HG03196 (cell line): ENCODE measurements around the gene NTM.
"Not testable (repeated sequence)": the region's sequence is repeated elsewhere in the genome, so short reads cannot be mapped to it uniquely, and the experiment has no call there.

Source experiments
- ATAC-seq: cut with Tn5 transposase; IDR thresholded peaks from one replicate; pipeline ENCODE4 v1.9.1; 2021; ENCODE audit not compliant: unreplicated experiment

The NTM gene

DNA sequence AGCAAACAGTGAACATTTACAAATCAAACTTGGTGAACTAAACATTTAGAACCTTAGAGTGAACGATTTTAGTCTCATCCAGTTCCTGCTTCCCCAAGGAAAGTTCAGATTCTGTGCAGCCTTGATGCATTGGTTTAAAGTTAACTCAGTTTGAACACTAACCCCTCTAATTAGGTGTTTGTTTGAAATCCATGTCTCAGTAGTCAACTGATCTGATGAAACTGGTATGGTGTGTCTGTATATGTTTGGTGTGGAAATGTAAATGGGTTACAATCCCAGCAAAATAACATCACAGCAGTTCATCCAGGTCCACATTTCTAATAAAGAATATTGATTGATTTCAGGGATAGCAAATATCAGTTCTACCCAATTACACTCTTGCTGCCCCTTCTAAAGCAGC lies 532.0 kb downstream of the NTM start:
- ATAC-seq, result no peak

GRCh38 chr11:131903074-131903473 lies 532.7 kb downstream of the NTM start:
- no peak for ATAC-seq

DNA sequence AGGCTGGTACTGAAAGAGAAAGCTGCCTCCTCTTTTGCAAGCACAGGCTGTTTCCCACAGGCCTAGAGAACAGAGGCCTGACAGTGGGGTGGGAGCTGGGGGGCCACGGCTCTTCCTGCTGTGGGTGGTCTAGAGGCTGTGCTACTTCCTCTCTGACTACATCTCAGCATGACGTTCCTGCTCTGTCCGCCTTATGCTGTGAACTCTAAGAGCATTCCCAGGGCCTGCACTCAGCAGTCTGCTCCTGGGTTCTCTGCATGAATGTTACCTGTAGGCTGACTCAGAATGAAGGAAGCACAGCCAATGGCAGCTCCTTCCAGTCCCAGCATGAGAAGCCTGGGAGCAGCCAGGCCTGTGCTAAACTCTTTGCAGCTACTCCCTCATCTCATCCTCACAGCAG lies 534.3 kb downstream of the NTM start:
- ATAC-seq, result no peak

DNA sequence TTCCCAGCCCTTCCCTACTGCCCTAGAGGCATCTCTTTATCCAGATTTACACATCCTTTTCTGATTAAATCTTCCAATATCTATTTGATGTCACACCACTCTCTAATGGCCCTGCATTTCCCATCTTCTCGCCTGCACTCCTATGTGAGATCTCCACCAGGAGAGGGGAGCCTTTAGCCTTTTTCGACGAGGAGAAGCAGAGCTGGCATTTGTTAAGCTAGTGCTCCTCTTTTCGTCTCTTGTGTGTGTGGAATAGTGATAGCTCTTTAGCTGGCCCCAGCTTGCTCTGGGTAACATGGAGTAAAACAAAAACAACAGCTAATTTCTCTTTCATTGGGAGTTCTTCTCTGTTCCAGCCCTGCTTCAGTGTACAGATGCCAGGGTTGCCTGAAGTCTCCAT lies 536.5 kb downstream of the NTM start:
- ATAC-seq, result no peak

- ATAC-seq, result no peak
Observed at GRCh38 chr11:131907371-131907770, 537.0 kb downstream of the NTM start.

DNA sequence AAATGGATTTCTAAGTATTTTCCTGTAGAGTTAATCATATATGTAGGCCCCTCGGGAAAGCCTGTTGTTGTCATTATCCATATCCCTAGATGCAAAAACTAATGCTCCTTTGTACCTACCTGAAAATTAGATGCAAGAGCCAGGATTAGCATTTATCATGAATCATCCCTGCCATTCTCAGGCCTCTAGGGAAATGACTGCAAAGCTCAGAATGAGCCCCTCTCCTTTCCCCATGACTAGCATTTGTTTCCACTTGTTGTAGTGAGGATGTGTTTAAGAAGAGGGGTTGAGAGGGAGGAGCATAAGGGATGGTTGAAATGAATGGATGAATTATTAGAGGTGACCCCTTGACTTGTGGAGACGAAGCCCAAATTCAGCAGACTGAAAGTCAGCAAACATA lies 537.9 kb downstream of the NTM start:
- no peak for ATAC-seq

- no peak for ATAC-seq
Observed at GRCh38 chr11:131909426-131910177, 539.2 kb downstream of the NTM start.

GRCh38 chr11:131910178-131910522 lies 539.7 kb downstream of the NTM start:
- no peak for ATAC-seq

- ATAC-seq, result no peak
Observed at GRCh38 chr11:131910523-131911387, 540.3 kb downstream of the NTM start.

- not testable (repeated sequence) for ATAC-seq
Observed at GRCh38 chr11:131911388-131912032, 541.1 kb downstream of the NTM start.

- ATAC-seq, result no peak
Observed at GRCh38 chr11:131912134-131912533, 541.7 kb downstream of the NTM start.

DNA sequence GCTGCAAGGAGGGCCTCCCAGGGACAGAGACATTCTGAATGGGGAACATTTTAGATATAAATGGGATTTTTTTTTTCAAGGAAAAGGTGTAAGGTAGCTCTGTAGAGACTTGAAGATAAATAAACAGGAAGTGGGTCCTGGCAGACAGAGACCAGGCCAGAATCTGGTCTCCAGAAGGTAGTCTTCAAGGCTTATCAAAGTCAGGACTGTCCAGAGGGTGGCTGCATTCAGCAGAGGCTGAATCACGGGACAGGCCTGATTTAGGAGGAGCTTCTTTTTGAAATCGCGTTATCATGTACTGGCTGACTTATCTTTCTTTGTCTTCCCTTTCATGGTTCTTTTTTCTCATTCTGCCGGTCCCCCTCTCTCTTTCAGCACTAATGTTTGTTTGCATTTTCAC lies 542.9 kb downstream of the NTM start:
- ATAC-seq, result no peak

DNA sequence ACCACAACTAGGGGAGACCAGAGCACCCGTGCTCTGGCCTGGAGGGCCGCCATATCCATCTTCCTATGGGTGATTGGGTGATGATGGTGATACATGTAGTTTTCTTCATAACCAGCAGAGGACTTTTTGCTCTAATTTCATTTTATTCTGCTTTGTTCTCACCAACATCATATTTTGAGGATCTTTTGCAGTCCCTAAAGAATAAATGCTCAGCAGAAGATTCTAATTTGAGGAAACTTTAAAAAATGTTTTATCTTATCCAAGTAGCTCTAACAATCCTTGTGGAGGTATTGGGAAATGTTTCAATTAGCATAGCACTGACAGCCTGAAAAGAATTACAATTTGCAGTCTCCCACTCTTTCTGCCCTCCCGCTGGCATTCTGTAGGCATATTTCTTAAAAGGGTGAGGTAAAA lies 544.0 kb downstream of the NTM start:
- no peak for ATAC-seq

DNA sequence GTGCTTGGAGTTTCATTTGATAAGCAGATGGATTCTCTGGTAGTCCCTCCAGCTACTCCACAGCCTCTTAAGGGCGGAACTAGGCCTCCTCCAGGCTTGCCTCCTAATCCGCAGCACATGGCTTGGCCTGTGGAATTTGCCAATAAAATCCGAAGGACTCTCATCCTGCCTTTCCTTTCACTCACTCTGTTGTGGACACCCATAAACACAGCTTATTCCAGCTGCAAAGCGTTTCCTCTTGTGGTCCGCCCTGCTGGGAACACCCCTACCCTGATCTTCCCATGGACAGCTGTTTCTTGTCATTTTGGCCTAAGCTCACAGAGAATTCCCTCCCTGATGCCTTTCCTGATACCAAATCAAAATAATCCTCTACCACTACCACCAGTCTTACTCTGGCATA lies 546.2 kb downstream of the NTM start:
- no peak for ATAC-seq

DNA sequence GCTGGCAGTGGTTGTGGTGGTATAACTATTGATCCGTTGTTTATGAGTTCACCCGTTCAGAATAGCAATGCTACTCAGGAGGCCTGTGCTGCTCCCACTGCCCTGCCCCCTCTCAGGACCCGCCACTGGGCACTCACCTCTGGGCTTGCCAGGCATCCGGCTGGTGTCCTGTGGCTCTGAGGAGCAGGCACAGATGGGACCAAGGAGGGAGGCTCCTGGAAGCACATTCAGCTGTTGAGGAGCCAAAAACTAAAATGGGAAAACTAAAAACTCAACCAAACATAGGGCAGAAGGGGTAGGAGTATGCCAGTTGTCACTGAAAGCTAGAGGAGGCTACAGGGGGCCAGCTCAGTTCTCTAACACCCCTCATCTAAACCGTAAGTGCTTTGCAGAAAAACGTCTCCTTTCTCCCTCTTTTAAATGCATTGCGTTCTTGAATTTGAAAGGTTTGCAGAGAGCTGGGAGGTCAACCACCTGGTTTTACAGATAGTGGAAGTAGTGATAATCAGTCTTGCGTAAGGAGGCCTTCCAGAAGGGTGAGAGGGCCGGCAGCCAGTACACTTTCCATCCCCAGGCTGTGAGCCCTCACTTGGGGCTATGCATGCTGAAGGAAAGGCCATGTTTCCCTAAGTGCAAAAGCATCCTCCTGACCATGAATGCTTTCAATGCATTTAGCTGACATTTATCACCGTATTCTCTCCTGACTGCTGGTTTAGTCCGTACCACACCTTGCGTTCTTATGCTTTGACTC lies 547.4 kb downstream of the NTM start:
- ATAC-seq, result no peak

DNA sequence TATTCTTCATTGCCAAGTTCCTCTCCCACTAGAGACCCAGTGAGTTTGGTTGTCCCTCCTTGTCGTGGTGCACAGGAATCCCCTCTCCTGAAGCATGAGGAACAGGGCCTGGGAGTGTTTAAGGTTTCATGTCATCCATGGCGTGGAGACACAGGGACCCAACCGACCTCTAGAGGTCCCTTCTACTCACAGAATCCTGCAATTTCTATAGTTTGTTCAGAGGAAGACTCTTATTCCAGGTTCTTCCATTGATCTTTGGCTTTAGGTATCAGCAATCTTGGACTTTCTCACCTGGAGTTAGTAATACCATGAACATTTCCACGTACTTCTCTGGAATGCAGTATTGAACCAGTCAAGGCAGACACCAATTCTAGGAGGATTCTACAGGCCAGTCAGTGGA lies 548.2 kb downstream of the NTM start:
- no peak for ATAC-seq

DNA sequence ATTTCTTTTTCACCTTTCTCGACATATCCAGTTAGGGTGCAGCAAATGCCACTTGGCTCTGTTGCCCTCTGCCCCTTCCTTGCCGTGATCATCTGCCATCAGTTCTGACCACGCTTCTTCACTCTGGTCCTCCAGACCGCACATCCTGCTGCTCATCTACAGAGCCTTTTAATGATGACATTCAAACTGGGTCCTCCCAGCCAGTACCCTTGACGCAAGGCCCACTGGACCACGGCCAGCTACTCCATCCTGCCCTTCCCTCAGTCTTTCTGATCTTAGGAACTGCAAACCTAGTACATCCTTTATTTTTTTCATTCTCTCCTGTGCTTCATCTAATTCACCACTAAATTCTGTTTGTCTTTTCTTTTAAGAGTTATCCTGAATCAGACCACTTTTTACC lies 551.8 kb downstream of the NTM start:
- no peak for ATAC-seq

DNA sequence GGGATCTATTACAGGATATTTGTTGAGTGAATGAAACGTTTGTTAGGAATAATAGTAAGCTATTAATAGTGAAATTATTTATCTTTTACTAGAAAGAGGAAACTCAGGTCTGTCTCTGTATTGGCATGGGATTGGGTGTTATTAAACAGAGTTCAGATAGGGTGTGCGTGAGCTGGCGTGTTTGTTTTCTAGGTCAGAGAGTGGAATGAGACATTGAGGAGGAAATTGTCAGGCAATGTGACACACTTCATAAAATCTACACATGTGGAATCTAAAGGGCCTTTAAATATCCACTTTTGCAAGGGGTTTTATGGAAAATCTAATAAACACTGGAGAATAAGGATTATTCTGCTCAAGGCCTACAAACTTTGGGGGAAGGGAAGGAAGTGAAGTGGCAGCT lies 552.9 kb downstream of the NTM start:
- ATAC-seq, result no peak

GRCh38 chr11:131924001-131924400 lies 553.6 kb downstream of the NTM start:
- ATAC-seq, result no peak

DNA sequence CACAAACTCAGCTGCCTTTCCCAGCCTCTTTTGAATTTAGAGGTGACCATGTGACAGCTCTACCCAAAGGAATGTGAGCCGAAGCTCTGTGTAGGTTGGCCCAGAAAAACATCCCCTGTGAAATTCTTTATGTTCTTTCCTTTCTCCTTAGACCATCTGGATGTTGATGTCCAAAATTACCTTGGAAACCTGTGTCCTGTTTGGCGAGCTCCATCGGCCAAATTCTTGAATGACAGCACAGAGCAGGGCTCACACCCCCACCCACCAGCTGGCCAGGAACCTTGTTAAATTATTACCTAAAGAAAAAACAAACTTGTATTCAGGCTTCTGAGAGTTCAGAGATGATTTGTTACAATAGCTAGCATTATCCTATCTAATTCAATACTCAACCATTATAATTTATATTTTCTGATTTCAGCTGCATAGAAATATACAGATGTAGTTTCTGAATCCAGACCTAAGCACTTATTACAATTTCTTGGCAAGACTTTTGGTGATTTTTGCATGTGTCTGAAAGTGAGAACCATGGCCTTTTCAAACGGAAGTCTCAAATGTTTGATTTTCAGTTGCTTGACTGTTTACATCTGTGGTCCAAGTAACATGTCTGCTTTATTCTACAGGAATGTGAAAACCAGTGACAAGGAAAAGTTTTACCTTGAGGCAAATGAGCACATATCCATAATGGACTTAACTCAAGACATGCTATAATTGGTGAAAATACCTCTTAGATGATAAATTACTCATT lies 554.2 kb downstream of the NTM start:
- ATAC-seq, result no peak

DNA sequence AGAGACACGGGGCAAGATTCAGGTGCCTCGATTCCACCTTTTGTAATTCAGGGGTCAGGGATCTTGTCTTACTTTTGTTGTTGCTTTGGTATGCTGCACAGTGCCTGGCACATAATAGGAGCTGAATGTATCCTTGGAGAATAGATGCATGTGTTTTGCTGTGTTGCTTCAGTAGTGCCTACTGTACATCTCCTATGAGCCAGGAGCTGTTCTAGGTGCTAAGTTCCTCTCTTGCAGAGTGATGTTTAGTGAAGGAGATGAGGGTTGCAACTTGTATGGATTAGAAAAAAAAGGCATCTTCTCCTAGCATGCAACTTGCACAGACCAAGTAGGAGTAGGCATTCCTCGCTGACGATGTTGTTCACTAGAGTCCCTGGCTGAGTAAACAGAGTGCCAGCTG lies 555.4 kb downstream of the NTM start:
- ATAC-seq, result no peak
